ENCODE measurements around the gene MRPS6.

GRCh38 chr21:34052171-34052570, 21.2 kb upstream of the MRPS6 start:
- no peak for TF ChIP-seq CTCF (conservative IDR thresholded peaks at IDR 0.05)
- no peak for TF ChIP-seq EZH2 (IDR thresholded peaks at IDR 0.05; ENCODE audit: low read depth)

Data from PC-9 (cell line).